ENCODE results near the gene LRRC49. TPM values are rescaled to one million over a fixed set of nuclear protein-coding genes. Genes with fewer than 3 reads are reported as not detected.
A peak's percentile ranks its signal among the peaks of the same experiment; 100 is the strongest.

The LRRC49 gene
- total RNA-seq, 2 donors from 2014 or later: 2.4 to 2.8 TPM

DNA sequence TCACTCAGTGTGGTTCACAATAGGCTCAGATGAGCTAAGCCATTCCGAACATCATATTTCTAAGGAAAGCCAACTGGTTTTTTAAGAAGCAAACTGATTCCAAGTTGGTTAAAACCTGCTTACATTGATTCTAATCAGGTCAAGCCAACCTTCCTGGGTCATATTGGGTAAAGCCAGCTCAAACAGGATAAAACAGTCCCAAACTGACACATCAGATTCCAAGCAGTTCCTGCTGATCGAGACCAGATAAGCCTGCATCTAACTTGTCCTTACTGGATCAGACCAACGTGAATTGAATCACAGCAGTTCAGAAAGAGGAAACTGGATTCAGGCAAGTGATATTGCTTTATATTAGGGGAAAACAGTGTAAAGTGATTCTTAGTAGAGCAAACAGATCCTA is 204.1 kb downstream of the LRRC49 start:
- no peak overlapping the region for H3K27ac ChIP-seq
- no peaks in the 10 kb centered on the region for H3K27me3 ChIP-seq
- intact Hi-C loops (cut with DNase I): no loop called here
- peak; percentile 20 for DNase-seq
- TF ChIP-seq, protein P1, sequence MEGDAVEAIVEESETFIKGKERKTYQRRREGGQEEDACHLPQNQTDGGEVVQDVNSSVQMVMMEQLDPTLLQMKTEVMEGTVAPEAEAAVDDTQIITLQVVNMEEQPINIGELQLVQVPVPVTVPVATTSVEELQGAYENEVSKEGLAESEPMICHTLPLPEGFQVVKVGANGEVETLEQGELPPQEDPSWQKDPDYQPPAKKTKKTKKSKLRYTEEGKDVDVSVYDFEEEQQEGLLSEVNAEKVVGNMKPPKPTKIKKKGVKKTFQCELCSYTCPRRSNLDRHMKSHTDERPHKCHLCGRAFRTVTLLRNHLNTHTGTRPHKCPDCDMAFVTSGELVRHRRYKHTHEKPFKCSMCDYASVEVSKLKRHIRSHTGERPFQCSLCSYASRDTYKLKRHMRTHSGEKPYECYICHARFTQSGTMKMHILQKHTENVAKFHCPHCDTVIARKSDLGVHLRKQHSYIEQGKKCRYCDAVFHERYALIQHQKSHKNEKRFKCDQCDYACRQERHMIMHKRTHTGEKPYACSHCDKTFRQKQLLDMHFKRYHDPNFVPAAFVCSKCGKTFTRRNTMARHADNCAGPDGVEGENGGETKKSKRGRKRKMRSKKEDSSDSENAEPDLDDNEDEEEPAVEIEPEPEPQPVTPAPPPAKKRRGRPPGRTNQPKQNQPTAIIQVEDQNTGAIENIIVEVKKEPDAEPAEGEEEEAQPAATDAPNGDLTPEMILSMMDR (IDR thresholded peaks at IDR 0.05): no peak
- H3K9me3 ChIP-seq: no peaks in the 10 kb centered on the region
- H3K4me1 ChIP-seq: peaks cover 4% of the 10 kb centered on the region
- no peaks in the 10 kb centered on the region for H3K36me3 ChIP-seq
- H3K9ac ChIP-seq (ENCODE audit: low read depth in 2 of 2, low read length in 2 of 2): no peak overlapping the region
- H3K4me3 ChIP-seq: no peak overlapping the region

DNA sequence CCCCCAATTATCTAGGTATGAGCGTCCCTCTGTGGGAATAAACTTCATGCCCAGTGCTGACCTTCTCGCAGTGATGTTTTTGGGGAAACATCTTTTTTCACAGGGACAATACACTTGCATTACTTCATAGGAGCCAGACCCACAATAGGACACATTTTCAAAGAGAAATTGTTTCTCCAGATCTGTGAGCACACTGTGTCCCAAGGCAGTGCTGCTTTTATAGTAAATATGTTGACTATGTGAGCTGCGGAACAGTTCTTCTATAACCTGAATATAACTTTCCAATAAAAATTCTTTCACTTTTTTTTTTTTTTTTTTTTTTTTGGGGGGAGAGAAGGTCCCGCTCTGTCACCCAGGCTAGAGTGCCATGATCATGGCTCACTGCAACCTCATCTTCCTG is 205.3 kb downstream of the LRRC49 start:
- intact Hi-C loops (cut with DNase I): no loop called here
- Histone ChIP-seq H3K9ac (ENCODE audit: low read depth in 2 of 2, low read length in 2 of 2) (no peak overlapping the region), H3K27ac (no peak overlapping the region), H3K9me3 (no peaks in the 10 kb centered on the region), H3K36me3 (no peaks in the 10 kb centered on the region), H3K27me3 (no peaks in the 10 kb centered on the region), H3K4me1 (peaks cover 4% of the 10 kb centered on the region), H3K4me3 (no peak overlapping the region)
- DNase-seq: no peak
- TF ChIP-seq, protein P1 (IDR thresholded peaks at IDR 0.05): no peak

DNA sequence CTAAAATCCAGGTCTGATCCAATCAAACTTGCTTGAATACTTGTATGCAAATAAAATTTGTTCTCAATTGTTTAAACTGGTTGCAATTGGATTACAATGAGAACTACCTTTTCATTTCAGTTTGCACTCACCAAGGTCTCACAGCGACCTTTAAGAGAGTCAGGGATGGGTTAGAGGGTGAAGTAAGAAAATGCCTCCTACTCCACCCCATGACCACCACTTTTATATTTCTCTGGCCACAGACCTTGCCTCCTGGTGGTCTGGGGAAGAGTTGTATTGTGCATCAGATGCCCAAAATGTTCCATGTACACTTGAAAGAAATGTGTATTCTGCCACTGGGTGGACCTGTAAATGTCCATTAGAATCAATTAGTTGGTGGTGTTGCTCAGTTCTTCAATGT is 206.3 kb downstream of the LRRC49 start:
- no peak for DNase-seq

More for the DNA sequence above, 206.3 kb downstream of the LRRC49 start:
- Histone ChIP-seq H3K27ac (no peak overlapping the region), H3K27me3 (no peaks in the 10 kb centered on the region), H3K4me1 (no peaks in the 10 kb centered on the region), H3K9me3 (no peaks in the 10 kb centered on the region), H3K36me3 (no peaks in the 10 kb centered on the region), H3K4me3 (no peak overlapping the region), H3K9ac (ENCODE audit: low read depth in 2 of 2, low read length in 2 of 2) (no peak overlapping the region)
- intact Hi-C loops (cut with DNase I): no loop called here
- TF ChIP-seq, protein P1 (IDR thresholded peaks at IDR 0.05): no peak

Other genes with a start within 250 kb of the LRRC49 start
- gene UACA, start 129.3 kb upstream of the LRRC49 start, total RNA-seq: 10 to 100 TPM; 55.4 to 57.3 TPM
- 1 to 10 TPM in 1 of 2 donors, under 1 TPM in 1; 0.49 to 3.5 TPM for gene LARP6, start 38.7 kb upstream of the LRRC49 start, total RNA-seq
- gene THAP10, start 393 bp upstream of the LRRC49 start, total RNA-seq: 1 to 10 TPM; 2.3 to 5.0 TPM
- gene THSD4, start 222.6 kb downstream of the LRRC49 start, total RNA-seq: 10 to 100 TPM; 18.8 to 23.5 TPM